Hematopoietic multipotent progenitor cell treated with erythropoietin and hydrocortisone succinate and interleukin-3 and kit ligand, for 8 days (in vitro differentiated cells): Measurements from ENCODE around the gene SETD2.
"Not testable (repeated sequence)": the region's sequence is repeated elsewhere in the genome, so short reads cannot be mapped to it uniquely, and the experiment has no call there.

Source experiments
- DNase-seq: peaks from one replicate; pipeline ENCODE4 v3.0.0-alpha.2; 2015

SETD2 gene

GRCh38 chr3:47164007-47164881 lies at the start of gene SETD2:
Gene SETD2, minus strand, starts transcription at chr3:47164113. Its CDS starts 189 bp downstream, at chr3:47163924.
- peak; percentile 90 for DNase-seq

- DNase-seq, result no peak
Measured at GRCh38 chr3:47210863-47211405, 47.0 kb upstream of the SETD2 start.

- DNase-seq, result not testable (repeated sequence)
Measured at GRCh38 chr3:47206022-47206421, 42.1 kb upstream of the SETD2 start.

- DNase-seq, result no peak
Measured at GRCh38 chr3:47204875-47205274, 41.0 kb upstream of the SETD2 start.

GRCh38 chr3:47202542-47202941 lies 38.6 kb upstream of the SETD2 start:
- DNase-seq, result no peak

- DNase-seq, result no peak
Measured at GRCh38 chr3:47197287-47197686, 33.4 kb upstream of the SETD2 start.

GRCh38 chr3:47194994-47195393 lies 31.1 kb upstream of the SETD2 start:
- DNase-seq, result no peak

GRCh38 chr3:47193871-47194859 lies 30.3 kb upstream of the SETD2 start:
- peak; percentile 92 for DNase-seq

GRCh38 chr3:47186285-47186684 lies 22.4 kb upstream of the SETD2 start:
- DNase-seq, result peak; percentile 40

GRCh38 chr3:47181685-47182084 lies 17.8 kb upstream of the SETD2 start:
- not testable (repeated sequence) for DNase-seq

- not testable (repeated sequence) for DNase-seq
Measured at GRCh38 chr3:47180011-47180410, 16.1 kb upstream of the SETD2 start.

- DNase-seq, result no peak
Measured at GRCh38 chr3:47176582-47176981, 12.7 kb upstream of the SETD2 start.

GRCh38 chr3:47163169-47164006 lies 525 bp downstream of the SETD2 start:
- peak; percentile 28 for DNase-seq

- DNase-seq, result peak; percentile 45
Measured at GRCh38 chr3:47162697-47163168, 1.2 kb downstream of the SETD2 start.

- DNase-seq, result no peak
Measured at GRCh38 chr3:47161983-47162696, 1.8 kb downstream of the SETD2 start.

GRCh38 chr3:47159820-47160219 lies 4.1 kb downstream of the SETD2 start:
- DNase-seq, result no peak

GRCh38 chr3:47158208-47158607 lies 5.7 kb downstream of the SETD2 start:
- DNase-seq, result no peak

GRCh38 chr3:47156396-47156795 lies 7.5 kb downstream of the SETD2 start:
- no peak for DNase-seq

GRCh38 chr3:47152578-47152977 lies 11.3 kb downstream of the SETD2 start:
- peak; percentile 30 for DNase-seq

GRCh38 chr3:47151836-47152235 lies 12.1 kb downstream of the SETD2 start:
- no peak for DNase-seq

- DNase-seq, result no peak
Measured at GRCh38 chr3:47149339-47149933, 14.5 kb downstream of the SETD2 start.
